Cardiac muscle cell (in vitro differentiated cells and primary cell): ENCODE results near the gene MKNK2. TPM values are rescaled to one million over a fixed set of nuclear protein-coding genes. Genes with fewer than 3 reads are reported as not detected.

ENCODE experiments used
- DNase-seq, 2 donors: peaks; one replicate each; pipeline versions ENCODE4 v3.0.0 to v3.0.0-alpha.2; 2010 to 2017; ENCODE audit warnings: low read depth in 1 of 2, low spot score in 1 of 2
- H3K27ac ChIP-seq: fragments of 200-600 bp; sonication (generic); 2 replicates; pipeline ENCODE4 v1.5.1; 2016
- H3K27me3 ChIP-seq: fragments of 200-600 bp; sonication (generic); 2 replicates; pipeline ENCODE4 v1.6.0; 2016; ENCODE audit warnings: control low read depth
- H3K36me3 ChIP-seq: fragments of 200-600 bp; sonication (generic); 2 replicates; pipeline ENCODE4 v1.5.1; 2016; ENCODE audit warnings: control low read depth
- H3K4me1 ChIP-seq: fragments of 200-600 bp; sonication (generic); 2 replicates; pipeline ENCODE4 v1.8.1; 2017; ENCODE audit warnings: low read depth, mild to moderate bottlenecking, mixed run types
- H3K4me3 ChIP-seq: fragments of 200-600 bp; sonication (generic); 2 replicates; pipeline ENCODE4 v1.5.1; 2016; ENCODE audit warnings: mild to moderate bottlenecking
- H3K9me3 ChIP-seq: fragments of 200-600 bp; sonication (generic); 2 replicates; pipeline ENCODE4 v1.5.1; 2017; ENCODE audit warnings: low read depth, mild to moderate bottlenecking, control low read depth
- polyA plus RNA-seq: library from polyadenylated mRNA; unstranded; fragments of >200 nt; fragmentation: Nextera tagmentation; extraction: Ambion mirVana; gene quantifications from 2 replicates; pipeline ENCODE4 v1.2.1, GENCODE V29; 2016
- total RNA-seq: library from RNA; depleted of rRNA; stranded (reverse); fragments of >200 nt; gene quantifications from 2 replicates; pipeline ENCODE4 v1.2.3, GENCODE V29; 2016
- TF ChIP-seq, protein P1 (sequence below): IDR thresholded peaks from 2 replicates; pipeline ENCODE4 v1.5.1; 2012; ENCODE audit warnings: low read depth, mild to moderate bottlenecking, low read length

MKNK2 gene
- total and polyA plus RNA-seq, 2 experiments from 2014 or later = 72.8 to 76.6 TPM

DNA sequence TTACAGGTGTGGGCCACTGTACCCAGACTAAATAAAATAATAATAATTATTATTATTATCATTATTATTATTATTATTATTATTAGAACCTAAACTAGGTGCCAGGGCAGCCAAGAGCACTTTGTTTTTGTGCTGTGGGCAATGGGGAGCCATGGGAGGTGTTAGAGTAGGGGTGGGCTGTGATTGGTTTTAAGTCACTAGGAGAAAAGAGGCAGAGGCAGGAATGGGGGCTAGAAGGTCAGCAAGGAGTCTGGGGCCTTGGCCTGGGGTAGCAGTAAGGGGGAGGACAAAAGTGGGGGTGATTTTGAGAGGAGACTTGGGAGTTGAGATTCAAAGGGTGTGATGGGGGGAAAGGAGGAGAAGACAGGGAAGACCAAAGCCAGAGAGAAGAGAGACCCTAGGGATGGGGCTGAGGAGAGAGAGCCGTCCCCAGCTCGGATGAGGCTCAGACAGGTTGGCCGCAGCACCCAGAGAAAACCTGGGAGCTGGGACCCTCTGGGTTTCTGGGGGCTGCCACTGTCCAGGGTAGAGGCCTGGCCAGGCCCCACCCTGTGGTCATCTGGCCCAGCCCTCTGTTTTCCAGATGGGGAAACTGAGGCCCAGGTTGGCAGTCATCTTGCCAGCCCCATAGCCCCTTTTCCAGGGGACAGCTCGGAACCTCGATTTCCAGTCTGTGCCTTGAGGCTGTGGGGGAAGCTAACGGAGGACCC lies 17.8 kb downstream of the MKNK2 start:
- H3K4me1 ChIP-seq = peaks cover 3% of the 10 kb centered on the region
- no peak overlapping the region for H3K4me3 ChIP-seq
- H3K27me3 ChIP-seq = no peaks in the 10 kb centered on the region
- no peaks in the 10 kb centered on the region for H3K9me3 ChIP-seq
- no peak for DNase-seq
- TF ChIP-seq, protein P1, sequence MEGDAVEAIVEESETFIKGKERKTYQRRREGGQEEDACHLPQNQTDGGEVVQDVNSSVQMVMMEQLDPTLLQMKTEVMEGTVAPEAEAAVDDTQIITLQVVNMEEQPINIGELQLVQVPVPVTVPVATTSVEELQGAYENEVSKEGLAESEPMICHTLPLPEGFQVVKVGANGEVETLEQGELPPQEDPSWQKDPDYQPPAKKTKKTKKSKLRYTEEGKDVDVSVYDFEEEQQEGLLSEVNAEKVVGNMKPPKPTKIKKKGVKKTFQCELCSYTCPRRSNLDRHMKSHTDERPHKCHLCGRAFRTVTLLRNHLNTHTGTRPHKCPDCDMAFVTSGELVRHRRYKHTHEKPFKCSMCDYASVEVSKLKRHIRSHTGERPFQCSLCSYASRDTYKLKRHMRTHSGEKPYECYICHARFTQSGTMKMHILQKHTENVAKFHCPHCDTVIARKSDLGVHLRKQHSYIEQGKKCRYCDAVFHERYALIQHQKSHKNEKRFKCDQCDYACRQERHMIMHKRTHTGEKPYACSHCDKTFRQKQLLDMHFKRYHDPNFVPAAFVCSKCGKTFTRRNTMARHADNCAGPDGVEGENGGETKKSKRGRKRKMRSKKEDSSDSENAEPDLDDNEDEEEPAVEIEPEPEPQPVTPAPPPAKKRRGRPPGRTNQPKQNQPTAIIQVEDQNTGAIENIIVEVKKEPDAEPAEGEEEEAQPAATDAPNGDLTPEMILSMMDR = no peak
- no peak overlapping the region for H3K27ac ChIP-seq
- H3K36me3 ChIP-seq = no peaks in the 10 kb centered on the region

GRCh38 chr19:2032296-2032941 lies 18.6 kb downstream of the MKNK2 start:
- Histone ChIP-seq H3K4me1 (peaks cover 3% of the 10 kb centered on the region), H3K9me3 (no peaks in the 10 kb centered on the region), H3K36me3 (no peaks in the 10 kb centered on the region), H3K4me3 (no peak overlapping the region), H3K27me3 (no peaks in the 10 kb centered on the region), H3K27ac (no peak overlapping the region)
- TF ChIP-seq, protein P1 = no peak
- DNase-seq = peak in 1 of 2 donors; percentile 91

DNA sequence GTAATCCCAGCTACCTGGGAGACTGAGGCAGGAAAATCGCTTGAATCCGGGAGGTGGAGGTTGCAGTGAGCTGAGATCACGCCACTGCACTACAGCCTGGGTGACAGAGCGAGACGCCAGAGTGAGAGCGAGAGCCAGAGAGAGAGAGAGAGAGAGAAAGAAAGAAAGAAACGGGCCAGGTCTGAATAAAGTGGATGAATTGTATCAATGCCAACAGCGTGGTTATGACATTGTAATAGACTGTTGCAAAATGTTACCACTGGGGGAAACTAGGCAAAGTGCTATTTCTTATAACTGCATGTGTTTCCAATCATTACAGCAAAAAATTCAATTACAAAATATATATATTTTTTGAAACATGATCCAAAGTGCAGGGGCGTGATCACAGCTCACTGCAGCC lies 23.7 kb downstream of the MKNK2 start:
- DNase-seq = peak in 1 of 2 donors; percentile 89
- Histone ChIP-seq H3K4me1 (peaks cover 2% of the 10 kb centered on the region), H3K4me3 (no peak overlapping the region), H3K27me3 (no peaks in the 10 kb centered on the region), H3K27ac (no peak overlapping the region), H3K36me3 (no peaks in the 10 kb centered on the region), H3K9me3 (no peaks in the 10 kb centered on the region)
- TF ChIP-seq, protein P1 = no peak

DNA sequence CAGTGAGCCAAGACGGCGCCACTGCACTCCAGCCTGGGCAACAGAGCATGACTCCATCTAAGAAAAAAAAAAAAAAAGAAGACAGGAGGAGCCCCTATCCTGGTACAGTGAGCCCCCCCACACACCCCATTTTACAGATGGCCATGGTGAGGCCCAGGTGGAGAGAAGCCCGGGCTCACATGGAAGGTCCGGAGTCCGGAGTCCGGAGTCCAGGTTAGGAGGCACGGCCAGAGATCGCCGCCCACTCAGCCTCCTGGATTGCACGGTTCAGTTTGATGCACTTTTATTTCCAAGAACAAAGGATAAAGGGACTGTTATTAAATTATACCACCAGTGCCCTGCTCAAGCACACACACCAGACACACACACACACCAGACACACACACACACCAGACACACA lies 24.3 kb downstream of the MKNK2 start:
- no peak for DNase-seq
- Histone ChIP-seq H3K9me3 (no peaks in the 10 kb centered on the region), H3K27ac (no peak overlapping the region), H3K4me3 (no peak overlapping the region), H3K27me3 (no peaks in the 10 kb centered on the region), H3K36me3 (no peaks in the 10 kb centered on the region), H3K4me1 (no peaks in the 10 kb centered on the region)
- TF ChIP-seq, protein P1 = no peak

- TF ChIP-seq, protein P1 = no peak
- no peaks in the 10 kb centered on the region for H3K36me3 ChIP-seq
These were observed 28.8 kb downstream of the MKNK2 start for GRCh38 chr19:2022289-2022688.

More at GRCh38 chr19:2022289-2022688, 28.8 kb downstream of the MKNK2 start:
- Histone ChIP-seq H3K4me3 (no peak overlapping the region), H3K27ac (no peak overlapping the region), H3K9me3 (no peaks in the 10 kb centered on the region), H3K4me1 (no peaks in the 10 kb centered on the region), H3K27me3 (no peaks in the 10 kb centered on the region)
- no peak for DNase-seq
